ENCODE results near the gene ALDH1A2. TPM values are rescaled to one million over a fixed set of nuclear protein-coding genes. Genes with fewer than 3 reads are reported as not detected.
"Not testable (repeated sequence)": the region's sequence is repeated elsewhere in the genome, so short reads cannot be mapped to it uniquely, and the experiment has no call there.

The ALDH1A2 gene
- total RNA-seq, 2 donors from 2014 or later, result 5.4 to 5.6 TPM

DNA sequence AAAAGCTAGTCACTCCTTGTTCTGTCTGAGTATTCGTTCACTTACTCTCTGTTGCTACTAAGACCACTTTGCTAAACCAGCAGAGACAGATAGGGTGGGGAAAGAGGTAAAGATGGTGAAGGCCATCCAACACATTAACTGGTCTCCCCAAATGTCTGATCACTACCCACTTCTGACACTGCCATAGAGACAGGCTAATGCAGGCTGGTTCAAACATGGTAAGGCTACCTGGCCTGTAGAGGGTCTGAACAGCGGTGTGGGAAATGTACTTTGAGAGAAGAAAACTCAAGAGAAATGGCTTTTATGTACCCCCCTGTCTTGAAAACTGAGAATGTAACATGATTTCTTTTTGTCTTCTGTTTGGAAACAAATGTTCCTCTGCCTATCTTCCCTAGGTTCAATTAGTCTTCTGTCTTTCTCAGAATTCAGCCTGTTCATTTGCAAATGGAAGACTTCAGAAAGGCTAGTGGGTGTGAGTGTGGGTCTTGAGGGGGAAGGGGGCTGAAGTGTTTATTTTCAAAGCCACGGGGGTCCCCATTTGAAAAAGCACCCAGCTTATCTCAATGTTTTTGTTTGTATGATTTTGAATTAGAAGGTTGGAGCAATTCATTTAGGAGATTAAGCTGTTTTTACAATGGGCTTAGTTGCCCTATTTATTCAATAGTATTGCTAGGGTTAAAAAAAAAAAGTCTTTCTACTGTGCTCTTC lies 15.8 kb downstream of the ALDH1A2 start:
- intact Hi-C loops (cut with DNase I, micrococcal nuclease), result no loop called here
- ATAC-seq, result no peak
- DNase-seq, result no peak

DNA sequence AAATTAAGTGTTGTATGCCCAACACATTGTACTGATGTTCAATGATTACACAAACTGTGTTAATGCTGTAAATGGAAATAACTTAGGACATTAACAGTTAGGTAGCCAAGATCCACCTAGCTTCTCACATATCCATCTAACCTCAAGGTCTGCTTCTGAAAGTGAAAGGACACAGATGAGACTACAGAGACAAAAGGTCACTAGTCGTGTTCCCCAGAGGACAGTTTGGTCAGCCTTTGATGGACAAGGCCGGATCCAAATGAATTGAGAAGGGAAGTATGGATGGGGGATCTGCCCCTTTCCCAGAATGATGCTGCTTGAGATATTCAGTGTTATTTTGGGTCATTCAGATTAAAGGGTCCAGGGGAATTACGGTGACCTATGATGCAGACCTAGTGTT lies 17.2 kb downstream of the ALDH1A2 start:
- ATAC-seq (no peak), DNase-seq (no peak)
- intact Hi-C loops (cut with DNase I, micrococcal nuclease), result no loop called here

DNA sequence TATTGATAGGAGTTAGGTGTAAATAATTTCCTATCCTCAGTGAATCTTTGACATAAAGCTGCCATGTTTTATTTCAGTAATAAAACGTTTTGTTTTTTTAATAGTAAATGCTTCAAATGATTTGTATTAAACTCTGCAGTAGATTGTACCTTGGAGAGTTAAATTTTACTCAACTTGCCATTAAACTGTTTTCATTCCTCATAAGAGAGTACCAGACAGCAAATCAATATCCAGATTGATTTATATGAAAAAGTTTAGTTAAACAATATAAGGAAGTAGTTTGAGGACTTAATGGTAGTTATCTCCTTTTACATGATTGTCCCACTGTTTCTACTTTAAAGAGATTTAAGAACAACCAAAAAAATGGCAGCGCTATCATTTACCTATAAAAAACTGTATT lies 18.4 kb downstream of the ALDH1A2 start:
- intact Hi-C loops (cut with DNase I, micrococcal nuclease), result no loop called here
- DNase-seq, result no peak
- no peak for ATAC-seq

DNA sequence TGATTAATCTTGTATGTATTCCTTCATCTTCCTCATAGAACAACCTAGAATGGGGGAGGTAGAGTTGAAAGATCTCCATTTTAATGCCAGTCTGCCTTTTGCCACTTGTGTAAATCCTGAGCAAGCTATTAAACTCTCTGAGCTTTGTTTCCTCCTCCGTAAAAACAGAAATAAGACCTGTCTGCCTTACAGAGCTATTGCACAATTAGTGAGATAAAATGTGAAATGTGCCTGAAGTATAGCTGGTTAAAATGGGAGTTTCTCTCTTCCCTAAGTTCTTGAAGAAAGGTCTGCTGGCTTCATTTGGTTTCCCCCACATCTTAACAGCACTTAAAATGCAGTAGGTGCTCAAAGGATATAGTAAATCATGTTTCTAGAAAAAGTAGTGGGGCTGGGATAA lies 19.0 kb downstream of the ALDH1A2 start:
- ATAC-seq (peak; percentile 61), DNase-seq (no peak)
- intact Hi-C loops (cut with DNase I, micrococcal nuclease), result no loop called here

DNA sequence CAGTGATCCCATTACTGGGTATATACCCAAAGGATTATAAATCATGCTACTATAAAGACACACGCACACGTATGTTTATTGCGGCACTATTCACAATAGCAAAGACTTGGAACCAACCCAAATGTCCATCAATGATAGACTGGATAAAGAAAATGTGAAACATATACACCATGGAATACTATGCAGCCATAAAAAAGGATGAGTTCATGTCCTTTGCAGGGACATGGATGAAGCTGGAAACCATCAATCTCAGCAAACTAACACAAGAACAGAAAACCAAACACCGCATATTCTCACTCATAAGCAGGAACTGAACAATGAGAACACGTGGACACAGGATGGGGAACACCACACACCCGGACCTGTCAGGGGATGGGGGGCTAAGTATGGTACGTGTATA lies 20.1 kb downstream of the ALDH1A2 start:
- ATAC-seq; intact Hi-C loops (cut with DNase I, micrococcal nuclease); DNase-seq: not testable (repeated sequence)

DNA sequence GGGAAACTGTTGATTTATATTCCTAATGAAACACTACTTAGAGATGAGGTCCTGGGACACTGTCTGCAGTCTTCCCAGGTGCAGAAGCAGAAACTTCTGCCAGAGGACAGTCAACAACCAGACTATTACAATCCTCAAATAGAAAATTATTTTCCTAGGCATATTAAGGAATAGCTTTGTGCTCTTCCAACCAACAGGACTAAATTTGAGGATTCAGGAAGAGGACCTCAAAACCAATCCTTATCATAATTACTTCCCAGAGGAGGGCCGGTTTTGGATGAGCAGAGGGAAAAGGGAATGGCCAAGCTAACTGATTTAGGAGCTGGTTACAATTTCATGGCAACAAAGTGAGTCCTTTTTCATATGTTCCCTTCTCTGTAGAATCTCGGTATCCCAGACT lies 21.0 kb downstream of the ALDH1A2 start:
- intact Hi-C loops (cut with DNase I, micrococcal nuclease), result no loop called here
- no peak for ATAC-seq

DNA sequence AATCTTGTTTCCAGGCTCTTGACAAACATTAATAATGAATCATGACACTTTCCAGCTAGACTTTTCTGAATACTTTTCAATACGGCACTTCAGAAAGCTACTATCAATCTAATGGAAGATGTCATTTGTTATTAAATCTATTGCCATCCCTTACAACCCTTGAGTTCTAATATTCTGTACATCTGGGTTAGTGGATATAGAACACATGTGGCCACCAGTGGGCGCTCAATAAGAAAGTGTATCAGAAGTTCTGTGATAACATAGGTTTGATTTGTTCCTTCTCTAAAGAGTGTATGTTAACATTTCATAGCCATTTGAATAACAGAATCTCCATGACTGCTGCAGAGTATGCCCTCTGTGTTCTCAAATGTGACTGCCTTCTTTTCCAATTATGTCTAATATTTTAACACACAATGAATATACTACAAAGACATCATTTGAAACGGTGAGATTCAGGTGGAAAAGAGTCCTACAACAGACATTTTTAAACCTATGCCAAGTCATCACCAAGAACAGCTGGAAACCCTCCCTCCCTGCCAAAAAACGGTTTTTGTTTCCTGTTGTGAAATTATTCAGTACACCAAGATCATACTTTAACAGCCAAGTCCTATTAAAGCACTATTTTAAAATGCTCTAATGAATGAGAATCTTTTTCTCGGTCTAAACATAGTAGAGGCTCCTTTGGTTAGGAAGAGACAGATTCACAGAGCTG lies 22.2 kb downstream of the ALDH1A2 start:
- no peak for ATAC-seq
- DNase-seq, result peak in 1 of 2 donors; percentile 77

More for the DNA sequence above, 21.0 kb downstream of the ALDH1A2 start:
- DNase-seq, result no peak

DNA sequence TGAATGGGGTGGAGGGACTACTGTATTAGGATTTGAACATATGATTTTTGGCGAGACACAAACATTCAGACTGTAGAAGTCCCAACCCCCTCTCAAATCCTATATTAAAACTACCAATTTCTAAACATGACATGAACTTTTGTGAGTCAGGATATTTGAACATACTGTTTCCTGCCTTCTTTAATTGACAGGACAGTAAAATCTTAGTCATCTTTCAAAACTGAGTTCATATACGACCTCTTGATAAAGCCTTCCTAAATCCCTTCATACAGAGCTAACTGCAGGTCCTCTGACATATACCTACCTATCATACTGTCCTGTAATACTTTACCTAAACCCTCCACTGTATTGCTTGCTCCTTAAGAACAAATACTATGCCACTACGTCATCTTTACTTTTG lies 23.5 kb downstream of the ALDH1A2 start:
- DNase-seq (no peak), ATAC-seq (no peak)
- intact Hi-C loops (cut with DNase I, micrococcal nuclease), result no loop called here

More for the DNA sequence above, 22.2 kb downstream of the ALDH1A2 start:
- intact Hi-C loops (cut with DNase I, micrococcal nuclease), result no loop called here

DNA sequence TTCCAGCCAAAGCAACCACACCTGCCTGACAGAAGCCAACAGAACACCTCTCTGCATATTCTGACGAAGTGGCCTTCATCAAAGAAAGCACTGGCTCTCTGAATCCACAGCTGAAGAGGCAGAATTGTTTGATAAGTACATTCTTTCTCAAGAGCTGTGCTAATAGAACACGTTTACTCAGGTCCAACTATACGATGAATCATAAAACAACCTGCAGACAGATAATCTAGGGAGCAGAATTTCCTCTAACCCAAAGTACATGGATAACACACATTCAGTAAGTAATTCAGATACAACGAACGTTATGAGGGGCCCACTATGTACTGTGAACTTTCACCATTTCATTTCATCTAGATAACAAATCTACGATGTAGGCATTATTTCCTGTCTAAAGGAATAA lies 25.4 kb downstream of the ALDH1A2 start:
- intact Hi-C loops (cut with DNase I, micrococcal nuclease), result no loop called here
- DNase-seq (no peak), ATAC-seq (peak; percentile 62)

DNA sequence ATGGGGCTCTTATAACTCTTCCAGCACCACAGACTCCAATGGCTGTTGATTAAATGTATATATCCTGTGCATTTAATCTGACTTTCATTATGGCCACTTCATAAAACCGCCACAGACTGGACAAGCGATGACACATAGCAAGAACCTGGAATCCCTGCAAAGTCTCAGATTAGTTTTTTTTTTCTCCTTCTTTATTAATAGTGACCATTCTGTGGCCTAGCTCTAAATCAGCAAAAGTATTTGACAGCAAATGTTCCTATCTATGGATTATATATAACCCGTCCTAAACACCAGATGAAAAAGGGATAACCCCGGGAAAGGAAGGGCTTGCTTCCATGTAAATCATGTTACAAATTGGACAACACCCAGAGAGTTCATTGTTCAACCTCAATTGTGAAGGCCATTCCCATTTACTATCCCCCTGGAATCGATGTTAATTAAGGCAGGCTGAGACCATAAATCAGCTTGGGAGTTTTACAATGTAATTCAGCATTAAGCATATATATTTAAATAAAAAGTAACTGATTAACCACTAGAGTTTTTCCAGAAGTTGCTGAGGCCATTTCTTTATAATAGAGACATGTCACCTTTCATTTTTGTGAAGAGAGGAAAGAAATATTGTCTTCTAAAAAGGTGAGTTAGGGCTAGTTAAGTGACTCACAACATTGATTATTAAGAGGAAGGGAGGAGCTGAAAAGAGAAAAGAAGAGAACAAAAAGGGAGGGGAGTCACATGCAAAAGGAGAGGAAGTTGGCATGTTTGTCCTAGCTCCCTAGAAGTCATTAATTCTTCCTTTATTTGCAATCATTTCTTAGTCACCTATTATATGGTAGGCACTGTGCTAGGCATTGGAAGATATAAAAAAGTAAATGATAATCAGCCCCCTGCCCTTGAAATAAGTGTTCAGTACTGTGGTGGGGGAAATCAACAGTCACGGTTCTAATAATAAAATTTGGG lies 26.2 kb downstream of the ALDH1A2 start:
- ATAC-seq (peak; percentile 62), DNase-seq (no peak)

DNA sequence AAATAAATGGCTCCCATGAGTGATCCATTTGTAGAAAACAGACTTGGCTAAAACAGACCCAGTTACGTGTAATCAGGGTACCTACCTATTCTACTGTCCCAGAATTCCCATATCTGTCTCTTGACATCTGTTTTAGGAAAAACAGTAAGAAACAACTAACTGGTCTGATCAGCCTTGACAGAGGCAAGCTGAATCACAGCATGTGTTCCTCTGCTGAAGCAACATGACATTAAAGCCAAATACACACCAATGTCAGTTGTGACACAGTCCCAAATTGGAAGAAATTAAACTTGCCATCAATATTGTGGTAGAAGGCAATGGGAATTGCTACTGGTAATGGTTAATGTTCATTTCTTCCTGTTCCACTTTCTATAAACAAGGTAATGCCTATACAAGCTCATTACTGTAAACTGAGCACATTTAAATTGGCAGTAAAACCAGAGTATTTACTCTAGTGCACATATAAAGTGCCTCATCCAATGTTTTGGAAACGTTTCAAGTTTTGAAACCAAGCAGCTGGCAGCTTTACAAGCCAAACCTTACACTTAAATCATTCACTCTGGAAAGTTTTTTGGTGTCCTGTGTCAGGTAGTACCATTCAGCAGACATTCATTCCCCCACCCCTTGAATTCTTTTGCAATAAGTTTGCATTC lies 27.0 kb downstream of the ALDH1A2 start:
- intact Hi-C loops (cut with DNase I, micrococcal nuclease), result no loop called here
- ATAC-seq (peak; percentile 82), DNase-seq (peak in 1 of 2 donors; percentile 20)

More for the DNA sequence above, 26.2 kb downstream of the ALDH1A2 start:
- intact Hi-C loops (cut with DNase I, micrococcal nuclease), result no loop called here

DNA sequence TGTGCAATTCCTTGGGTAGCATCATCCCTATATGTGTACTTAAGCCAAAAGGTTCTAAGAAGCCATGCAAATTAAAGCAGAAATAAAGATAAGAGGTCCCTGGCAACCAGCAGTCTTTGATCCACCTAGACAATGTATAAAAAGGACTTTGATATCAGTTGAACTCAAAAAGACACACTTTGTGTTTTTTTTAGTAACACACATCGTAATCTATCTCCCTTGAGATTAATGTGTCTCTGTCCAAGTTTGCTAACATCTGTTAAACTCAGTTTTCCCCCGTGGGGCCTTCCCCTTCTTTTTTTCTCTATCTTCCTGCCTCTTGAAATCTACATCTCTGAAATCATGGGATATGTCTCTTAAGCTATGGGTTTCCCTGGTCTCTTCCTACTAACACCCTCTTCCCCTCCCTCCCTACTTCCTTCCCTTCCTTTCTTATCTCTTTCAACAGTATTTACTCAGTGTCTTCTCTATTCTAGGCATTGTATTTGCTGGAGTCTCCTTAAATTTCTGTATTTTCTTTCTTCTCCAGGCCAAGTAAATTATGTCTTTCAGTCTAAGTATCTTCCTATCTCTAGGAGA lies 27.7 kb downstream of the ALDH1A2 start:
- DNase-seq (no peak), ATAC-seq (peak; percentile 13)
- intact Hi-C loops (cut with DNase I, micrococcal nuclease), result no loop called here

DNA sequence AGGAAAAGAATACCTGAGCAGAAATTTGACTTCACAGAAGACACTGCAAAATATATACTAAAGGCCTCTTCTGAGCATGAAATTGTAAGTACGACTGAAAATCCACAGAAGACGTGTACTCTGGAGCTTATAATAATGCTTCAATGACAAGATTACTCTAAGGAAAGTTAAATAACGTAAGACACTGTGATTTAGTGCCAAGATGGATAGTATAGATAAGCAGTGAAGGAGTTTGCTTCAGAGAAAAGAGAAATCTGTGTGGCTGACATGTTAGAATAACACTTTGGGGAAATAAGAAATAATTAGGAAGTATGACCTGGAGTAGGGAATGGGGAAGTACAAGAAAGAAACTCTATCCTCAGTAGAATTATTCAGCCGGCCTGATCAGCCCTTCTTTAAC lies 28.9 kb downstream of the ALDH1A2 start:
- intact Hi-C loops (cut with DNase I, micrococcal nuclease), result no loop called here
- no peak for ATAC-seq
- DNase-seq, result no peak

DNA sequence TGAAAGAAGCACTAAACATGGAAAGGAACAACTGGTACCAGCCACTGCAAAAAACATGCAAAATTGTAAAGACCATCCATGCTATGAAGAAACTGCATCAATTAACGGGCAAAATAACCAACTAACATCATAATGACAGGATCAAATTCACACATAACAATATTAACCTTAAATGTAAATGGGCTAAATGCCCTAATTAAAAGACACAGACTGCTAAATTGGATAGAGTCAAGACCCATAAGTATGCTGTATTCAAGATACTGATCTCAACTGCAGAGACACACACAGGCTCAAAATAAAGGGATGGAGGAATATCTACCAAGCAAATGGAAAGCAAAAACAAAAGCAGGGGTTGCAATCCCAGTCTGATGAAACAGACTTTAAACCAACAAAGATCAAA lies 37.1 kb downstream of the ALDH1A2 start:
- DNase-seq; intact Hi-C loops (cut with DNase I, micrococcal nuclease); ATAC-seq: not testable (repeated sequence)

DNA sequence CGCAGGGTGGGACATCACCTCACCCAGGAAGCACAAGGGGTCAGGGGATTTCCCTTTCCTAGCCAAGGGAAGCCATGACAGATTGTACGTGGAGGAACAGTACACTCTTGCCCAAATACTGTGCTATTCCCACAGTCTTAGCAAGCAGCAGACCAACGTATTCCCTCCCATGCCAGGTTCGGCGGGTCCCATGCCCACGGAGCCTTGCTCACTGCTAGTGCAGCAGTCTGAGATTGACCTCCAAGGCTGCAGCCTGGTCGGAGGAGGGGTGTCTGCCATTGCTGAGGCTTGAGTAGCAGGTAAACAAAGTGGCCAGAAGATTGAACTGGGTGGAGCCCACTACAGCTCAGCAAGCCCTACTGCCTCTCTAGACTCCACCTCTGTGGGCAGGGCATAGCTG lies 39.0 kb downstream of the ALDH1A2 start:
- DNase-seq (no peak), ATAC-seq (no peak)
- intact Hi-C loops (cut with DNase I, micrococcal nuclease), result no loop called here

DNA sequence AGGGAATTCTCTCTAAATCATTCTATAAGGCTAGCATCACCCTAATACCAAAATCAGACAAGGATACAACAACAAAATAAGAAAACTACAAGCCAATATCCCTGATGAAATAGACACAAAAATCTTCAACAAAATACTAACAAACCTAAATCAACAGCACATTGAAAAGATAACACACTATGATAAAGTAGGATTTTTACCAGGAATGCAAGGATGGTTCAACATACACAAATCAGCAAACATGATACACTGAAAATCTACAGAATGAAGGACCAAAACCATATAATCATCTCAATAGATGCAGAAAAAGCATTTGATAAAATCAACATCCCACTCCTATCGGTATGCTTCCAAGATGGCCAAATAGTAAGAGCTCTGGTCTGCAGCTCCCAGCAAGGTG lies 39.5 kb downstream of the ALDH1A2 start:
- no peak for DNase-seq
- intact Hi-C loops (cut with DNase I, micrococcal nuclease), result no loop called here

DNA sequence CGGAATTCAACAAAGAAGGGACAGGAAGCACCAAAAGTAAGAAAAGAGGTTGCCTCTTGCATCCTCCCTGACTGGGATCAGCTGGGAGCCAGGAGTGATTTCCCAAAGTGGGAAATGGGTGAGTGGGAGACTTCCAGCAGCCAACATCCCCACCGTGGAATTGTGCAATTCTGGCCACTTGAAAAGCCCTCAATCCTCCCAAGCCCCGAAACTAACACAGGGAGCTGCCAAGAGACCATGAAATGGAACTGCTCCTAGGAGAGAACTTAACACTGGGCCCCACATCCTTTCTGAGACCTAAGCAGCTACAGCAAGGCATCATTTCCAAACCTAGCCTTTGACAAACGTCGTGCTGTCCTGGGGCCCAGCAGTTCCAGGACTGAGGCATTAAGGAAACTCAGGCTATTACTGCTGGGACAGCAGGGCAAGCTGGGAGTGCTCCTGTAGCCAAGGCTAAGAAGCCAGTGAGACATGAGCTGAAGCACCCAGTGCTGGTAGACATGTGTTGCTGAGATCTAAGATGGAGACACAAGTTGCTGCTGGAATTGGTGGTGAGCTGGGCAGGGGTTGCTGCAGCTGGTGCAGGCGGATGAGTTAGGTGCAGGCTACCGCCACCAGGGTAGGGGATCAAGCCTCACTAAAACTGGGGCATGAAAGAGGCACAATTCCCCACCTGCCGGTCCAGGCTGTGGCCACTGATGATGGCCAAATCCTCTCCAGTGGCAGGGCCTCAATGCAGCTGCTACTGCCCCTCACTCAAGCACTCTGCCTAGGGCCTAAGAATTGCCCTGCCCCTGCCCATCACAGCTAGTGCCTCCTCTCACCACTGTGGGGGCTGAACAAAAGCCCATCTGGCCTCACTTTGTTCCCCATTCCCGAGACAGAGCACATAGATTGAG lies 43.9 kb downstream of the ALDH1A2 start:
- intact Hi-C loops (cut with DNase I, micrococcal nuclease), result no loop called here
- no peak for ATAC-seq
- DNase-seq, result no peak

More for the DNA sequence above, 39.5 kb downstream of the ALDH1A2 start:
- no peak for ATAC-seq
